AG20443 (cell line): Measurements from ENCODE around the gene CREB1.
A peak's percentile ranks its signal among the peaks of the same experiment; 100 is the strongest.
"Not testable (repeated sequence)": the region's sequence is repeated elsewhere in the genome, so short reads cannot be mapped to it uniquely, and the experiment has no call there.

Experiments used
- DNase-seq: peaks from one replicate; pipeline ENCODE4 v3.0.0; 2012; ENCODE audit warnings: low spot score, mixed read lengths

Gene CREB1

GRCh38 chr2:207617011-207617671 is 87.4 kb downstream of the CREB1 start:
- DNase-seq = peak; percentile 76

DNA sequence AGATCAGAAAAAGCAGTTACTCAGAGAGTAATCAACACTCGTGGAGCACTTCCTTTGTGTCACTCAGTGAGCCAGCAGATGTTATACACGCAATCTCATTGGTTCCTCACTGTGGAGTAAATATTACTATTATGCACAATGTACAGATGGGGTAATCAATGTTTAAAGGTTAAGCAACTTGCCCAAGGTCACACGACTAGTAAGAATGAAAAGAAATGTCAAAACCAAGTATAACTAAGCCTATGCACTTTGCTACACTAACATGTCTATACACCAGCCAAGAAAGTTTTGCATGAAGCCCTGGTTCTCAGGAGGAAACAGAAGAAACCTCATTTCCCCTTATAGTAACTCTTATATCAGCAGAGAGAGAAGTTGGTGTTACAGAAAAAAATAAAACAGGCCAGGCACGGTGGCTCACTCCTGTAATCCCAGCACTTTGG is 90.0 kb downstream of the CREB1 start:
- DNase-seq = no peak

DNA sequence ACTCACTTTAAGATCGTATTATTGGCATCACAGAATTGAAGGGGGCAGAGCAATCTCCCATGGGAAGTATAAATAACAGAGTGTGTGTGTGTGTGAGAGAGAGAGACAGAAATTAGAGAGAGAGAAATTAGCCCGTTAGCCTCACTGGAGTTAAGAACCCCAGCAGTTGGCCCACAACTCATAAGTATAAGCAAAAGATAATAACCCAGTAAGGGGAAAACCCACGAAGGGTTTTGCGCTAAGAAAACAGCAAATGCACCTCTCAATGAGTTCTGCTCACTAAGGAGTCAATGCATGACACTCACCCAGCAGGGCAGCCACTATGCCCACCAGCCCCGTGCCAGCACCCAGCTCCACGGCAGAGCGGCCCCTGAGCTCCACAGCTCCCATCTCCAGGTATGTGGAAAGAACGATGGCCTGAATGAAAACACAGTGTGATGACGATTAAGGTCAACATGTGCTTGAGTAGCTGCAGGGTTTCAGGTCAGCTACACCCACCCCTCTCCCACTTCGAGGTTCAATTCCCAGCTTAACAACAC is 91.8 kb downstream of the CREB1 start:
- no peak for DNase-seq

GRCh38 chr2:207624185-207625013 is 94.6 kb downstream of the CREB1 start:
- DNase-seq = peak; percentile 66

GRCh38 chr2:207625014-207625907 is 95.5 kb downstream of the CREB1 start, which contains the start of gene METTL21A:
Gene METTL21A (minus strand): TSS chr2:207625394. CDS start chr2:207624375, 1,019 bp downstream.
- DNase-seq = peak; percentile 96

GRCh38 chr2:207629553-207629952 is 99.8 kb downstream of the CREB1 start:
- DNase-seq = no peak

DNA sequence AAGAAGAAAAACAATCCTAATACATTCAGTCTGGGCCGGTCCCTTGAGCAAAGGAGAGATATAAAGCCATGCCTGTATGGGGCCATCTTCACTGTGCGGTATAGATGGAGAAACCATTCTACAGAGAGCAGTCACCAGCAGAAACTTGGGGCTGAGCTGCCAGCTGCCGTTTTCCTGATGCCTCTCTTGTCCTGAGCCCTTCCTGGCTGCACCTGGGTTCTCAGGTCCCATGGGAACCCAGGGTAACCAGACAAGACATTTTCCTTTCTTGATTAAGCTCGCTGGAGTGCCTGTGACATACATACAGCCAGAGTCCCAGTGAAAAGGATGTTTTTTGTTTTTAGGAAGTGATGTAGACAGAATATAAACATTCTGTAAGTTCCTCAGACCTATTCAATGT is 100.7 kb downstream of the CREB1 start:
- DNase-seq = no peak

- DNase-seq = peak; percentile 28
Measured at GRCh38 chr2:207632575-207633493, 103.1 kb downstream of the CREB1 start.

DNA sequence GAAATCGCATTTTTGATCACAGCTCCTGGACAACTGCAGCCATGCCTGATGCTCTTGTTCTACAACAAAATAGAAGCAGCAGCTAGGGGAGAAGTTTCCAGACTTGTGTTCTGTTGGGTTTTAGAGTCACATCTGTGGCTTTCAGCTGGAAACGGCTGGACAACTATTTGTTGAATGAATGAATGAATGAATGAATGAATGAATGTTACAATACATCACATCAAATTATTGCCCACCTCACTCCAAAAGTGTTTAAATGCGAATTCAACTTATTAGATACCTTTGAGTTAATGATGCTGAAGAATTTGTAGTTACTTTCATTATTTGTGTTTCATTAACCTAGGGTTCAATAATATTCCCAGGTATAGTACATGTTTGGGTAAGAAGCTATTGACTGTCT is 103.9 kb downstream of the CREB1 start:
- no peak for DNase-seq

DNA sequence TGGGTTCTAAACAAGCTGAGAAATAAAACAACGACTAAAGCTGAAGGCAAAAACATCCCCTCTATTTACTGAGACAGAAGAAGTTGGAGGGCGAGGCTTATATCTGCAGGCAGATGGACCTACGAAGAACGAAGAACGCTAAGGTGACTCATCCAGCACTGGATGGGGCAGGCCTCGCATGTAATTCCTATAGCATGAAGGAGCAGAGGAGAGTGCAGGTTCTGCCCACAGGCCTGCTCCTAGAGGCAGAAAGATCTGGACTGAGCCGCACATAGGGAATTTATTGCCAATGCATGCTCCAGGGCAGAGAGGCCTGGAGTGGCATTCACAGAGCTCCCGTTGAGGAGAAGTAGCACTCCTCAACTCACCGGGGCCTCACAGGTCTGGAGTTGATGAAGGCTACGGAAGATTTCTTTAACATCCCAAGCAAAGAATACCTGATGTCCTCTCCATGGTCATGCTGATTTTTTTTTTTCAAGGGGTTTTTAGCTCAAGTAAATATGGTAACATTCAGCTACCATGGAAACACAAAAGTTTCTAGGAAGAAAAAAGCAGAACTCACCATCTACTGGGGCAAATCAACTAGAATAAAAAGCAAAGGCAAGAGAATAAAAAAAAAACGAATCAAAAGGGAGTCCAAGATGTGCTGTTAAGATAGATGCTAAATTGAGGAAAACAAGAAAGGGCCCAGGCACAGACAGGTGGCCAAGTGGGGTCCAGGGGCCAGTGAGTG is 105.9 kb downstream of the CREB1 start:
- DNase-seq = no peak

GRCh38 chr2:207639288-207639687 is 109.5 kb downstream of the CREB1 start:
- DNase-seq = not testable (repeated sequence)

DNA sequence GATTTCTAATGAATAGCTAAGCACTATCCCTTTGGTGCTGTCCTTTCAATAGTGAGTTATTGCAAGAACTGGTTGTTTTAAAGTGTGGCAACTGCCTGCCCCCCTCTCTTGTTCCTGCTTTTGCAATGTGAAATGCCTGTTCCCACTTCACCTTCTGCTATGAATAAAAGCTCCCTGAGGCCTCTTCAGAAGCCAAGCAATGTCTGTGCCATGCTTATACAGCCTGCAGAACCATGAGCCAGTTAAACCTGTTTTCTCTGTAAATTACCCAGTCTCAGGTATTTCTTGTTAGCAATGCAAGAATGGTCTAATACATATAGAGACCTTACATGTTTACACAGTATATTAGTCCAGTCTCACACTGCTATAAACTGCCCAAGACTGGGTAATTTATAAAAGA is 110.4 kb downstream of the CREB1 start:
- no peak for DNase-seq

DNA sequence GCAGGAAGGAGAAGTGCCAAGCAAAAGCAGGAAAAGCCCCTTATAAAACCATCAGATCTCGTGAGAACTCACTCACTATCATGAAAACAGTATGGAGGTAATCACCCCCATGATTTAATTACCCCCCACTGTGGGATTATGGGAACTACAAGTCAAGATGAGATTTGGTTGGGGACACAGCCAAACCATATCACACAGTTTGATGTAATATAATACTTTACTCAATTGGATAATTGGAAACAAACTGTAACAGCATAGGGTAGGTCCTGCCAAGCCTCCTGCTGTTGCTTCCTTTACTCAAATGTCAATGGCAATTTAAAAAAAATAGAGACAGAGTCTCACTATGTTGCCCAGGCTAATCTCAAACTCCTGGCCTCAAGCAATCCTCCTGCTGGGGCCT is 110.9 kb downstream of the CREB1 start:
- DNase-seq = no peak

GRCh38 chr2:207643892-207644291 is 114.1 kb downstream of the CREB1 start:
- no peak for DNase-seq

GRCh38 chr2:207646582-207646981 is 116.8 kb downstream of the CREB1 start:
- not testable (repeated sequence) for DNase-seq
